NT2/D1 (cell line): Measurements from ENCODE around the gene SND1.
A peak's percentile ranks its signal among the peaks of the same experiment; 100 is the strongest.

ENCODE experiments used
- DNase-seq: peaks from one replicate; pipeline ENCODE4 v3.0.0-alpha.2; 2011; ENCODE audit warnings: low read depth, low spot score
- H3K27me3 ChIP-seq: 2 replicates; pipeline ENCODE4 v1.6.0; 2011; ENCODE audit warnings: mild to moderate bottlenecking; ENCODE audit not compliant: insufficient read length, insufficient read depth
- H3K36me3 ChIP-seq: 2 replicates; pipeline ENCODE4 v1.6.1; 2011; ENCODE audit warnings: mild to moderate bottlenecking, low read length, mixed read lengths; ENCODE audit not compliant: insufficient read depth, insufficient read length
- H3K4me1 ChIP-seq: 2 replicates; pipeline ENCODE4 v1.5.1; 2011; ENCODE audit not compliant: insufficient read depth, insufficient read length
- H3K4me3 ChIP-seq: 2 replicates; pipeline ENCODE4 v1.5.1; 2011; ENCODE audit warnings: low read depth; ENCODE audit not compliant: insufficient read length
- H3K9ac ChIP-seq: 2 replicates; pipeline ENCODE4 v1.6.0; 2011; ENCODE audit warnings: low read depth; ENCODE audit not compliant: insufficient read length
- H3K9me3 ChIP-seq: 2 replicates; pipeline ENCODE4 v1.5.1; 2011; ENCODE audit warnings: mild to moderate bottlenecking, low read length; ENCODE audit not compliant: insufficient read depth
- SUZ12 ChIP-seq: IDR thresholded peaks from 2 replicates; pipeline ENCODE4 v1.6.1; 2011; ENCODE audit not compliant: insufficient read length, insufficient read depth; ENCODE audit errors: extremely low read depth
- YY1 ChIP-seq: IDR thresholded peaks from 2 replicates; pipeline ENCODE4 v1.6.1; 2011; ENCODE audit not compliant: insufficient read length, insufficient read depth
- ZNF274 ChIP-seq: IDR thresholded peaks from 2 replicates; pipeline ENCODE4 v1.6.1; 2011; ENCODE audit warnings: mild to moderate bottlenecking, low read depth, low read length

Gene SND1

GRCh38 chr7:127651556-127652332, at the start of gene SND1:
TSS of gene SND1 (plus strand) at chr7:127652194. CDS start at chr7:127652374, 180 bp downstream.
- Histone ChIP-seq H3K4me1 (no peaks in the 10 kb centered on the region), H3K27me3 (no peaks in the 10 kb centered on the region), H3K9me3 (no peaks in the 10 kb centered on the region), H3K36me3 (peaks cover 24% of the 10 kb centered on the region), H3K9ac (peak within 1 kb of the TSS; percentile 96), H3K4me3 (peak within 1 kb of the TSS; percentile 97)
- TF ChIP-seq YY1 (no peak), ZNF274 (no peak), SUZ12 (no peak)
- DNase-seq, result peak; percentile 98

GRCh38 chr7:127608446-127608845, 43.5 kb upstream of the SND1 start:
- no peak for DNase-seq
- TF ChIP-seq ZNF274, result no peak
- TF ChIP-seq YY1, result no peak
- TF ChIP-seq SUZ12, result no peak

GRCh38 chr7:127609297-127609696, 42.7 kb upstream of the SND1 start:
- no peak for DNase-seq
- H3K4me3 ChIP-seq, result no peak overlapping the region
- no peaks in the 10 kb centered on the region for H3K4me1 ChIP-seq
- peaks cover under 1% of the 10 kb centered on the region for H3K27me3 ChIP-seq
- no peak for TF ChIP-seq ZNF274
- no peak for TF ChIP-seq SUZ12
- no peak for TF ChIP-seq YY1
- H3K36me3 ChIP-seq, result no peaks in the 10 kb centered on the region
- peaks cover 15% of the 10 kb centered on the region; the same call in 1 of the 2 replicates for H3K9me3 ChIP-seq
- H3K9ac ChIP-seq, result no peak overlapping the region

More at GRCh38 chr7:127608446-127608845, 43.5 kb upstream of the SND1 start:
- H3K36me3 ChIP-seq, result no peaks in the 10 kb centered on the region
- no peak overlapping the region for H3K4me3 ChIP-seq
- H3K27me3 ChIP-seq, result no peaks in the 10 kb centered on the region
- H3K4me1 ChIP-seq, result no peaks in the 10 kb centered on the region
- no peak overlapping the region for H3K9ac ChIP-seq
- H3K9me3 ChIP-seq, result peaks cover 15% of the 10 kb centered on the region; the same call in 1 of the 2 replicates

- H3K9me3 ChIP-seq, result peaks cover 15% of the 10 kb centered on the region; the same call in 1 of the 2 replicates
- H3K9ac ChIP-seq, result no peak overlapping the region
- peaks cover 17% of the 10 kb centered on the region for H3K27me3 ChIP-seq
- H3K36me3 ChIP-seq, result no peaks in the 10 kb centered on the region
- H3K4me1 ChIP-seq, result no peaks in the 10 kb centered on the region
- no peak overlapping the region for H3K4me3 ChIP-seq
- DNase-seq, result no peak
- TF ChIP-seq YY1 (no peak), ZNF274 (no peak), SUZ12 (no peak)
Measured at GRCh38 chr7:127612263-127612662, 39.7 kb upstream of the SND1 start.

GRCh38 chr7:127616724-127617123, 35.3 kb upstream of the SND1 start:
- no peak overlapping the region for H3K9ac ChIP-seq
- no peak overlapping the region for H3K4me3 ChIP-seq
- TF ChIP-seq YY1, result no peak
- TF ChIP-seq SUZ12, result no peak
- no peak for TF ChIP-seq ZNF274
- no peaks in the 10 kb centered on the region for H3K4me1 ChIP-seq
- H3K9me3 ChIP-seq, result no peaks in the 10 kb centered on the region
- no peaks in the 10 kb centered on the region for H3K36me3 ChIP-seq
- DNase-seq, result no peak
- peaks cover 46% of the 10 kb centered on the region for H3K27me3 ChIP-seq

- no peak within 1 kb of the TSS for H3K4me3 ChIP-seq
- TF ChIP-seq ZNF274 (no peak), YY1 (no peak), SUZ12 (no peak)
- H3K27me3 ChIP-seq, result peaks cover 48% of the 10 kb centered on the region
- no peaks in the 10 kb centered on the region for H3K36me3 ChIP-seq
- DNase-seq, result no peak
- H3K9ac ChIP-seq, result no peak within 1 kb of the TSS
- no peaks in the 10 kb centered on the region for H3K4me1 ChIP-seq
- H3K9me3 ChIP-seq, result no peaks in the 10 kb centered on the region
Measured at GRCh38 chr7:127618042-127618441, 34.0 kb upstream of the SND1 start, which contains the start of gene PAX4. TSS of gene PAX4 (minus strand) at chr7:127618142. CDS start at chr7:127615928, 2,214 bp downstream.

GRCh38 chr7:127618775-127619174, 33.2 kb upstream of the SND1 start:
- no peak overlapping the region for H3K4me3 ChIP-seq
- TF ChIP-seq YY1 (no peak), SUZ12 (no peak), ZNF274 (no peak)
- H3K9me3 ChIP-seq, result no peaks in the 10 kb centered on the region
- H3K4me1 ChIP-seq, result no peaks in the 10 kb centered on the region
- H3K9ac ChIP-seq, result no peak overlapping the region
- H3K27me3 ChIP-seq, result peaks cover 48% of the 10 kb centered on the region
- H3K36me3 ChIP-seq, result no peaks in the 10 kb centered on the region
- no peak for DNase-seq
